ENCODE data around the gene ZP4. TPM values are rescaled to one million over a fixed set of nuclear protein-coding genes. Genes with fewer than 3 reads are reported as not detected.
"Not testable (repeated sequence)": the region's sequence is repeated elsewhere in the genome, so short reads cannot be mapped to it uniquely, and the experiment has no call there.

Gene ZP4
- total and polyA plus RNA-seq, 9 of the 15 experiments (the other 6 are each of a cell fraction or from before 2014, with no cell fraction given) = not detected

GRCh38 chr1:237851210-237851845 lies 39.4 kb downstream of the ZP4 start:
- TF ChIP-seq RAD21 (CRISPR knock-in tag; conservative IDR thresholded peaks at IDR 0.05 in 1 of 2, IDR thresholded peaks at IDR 0.05 in 1 of 2) = peak; percentile 27 to 53; a peak in 3 of 4 replicates
- TF ChIP-seq KDM2B (CRISPR knock-in tag; IDR thresholded peaks at IDR 0.05) = no peak
- TF ChIP-seq GABPB1 (CRISPR knock-in tag; IDR thresholded peaks at IDR 0.05) = no peak
- no peak for TF ChIP-seq SMARCA5 (IDR thresholded peaks at IDR 0.05)
- no peak for TF ChIP-seq ZBTB8A (IDR thresholded peaks at IDR 0.05; ENCODE audit: partially characterized antibody)
- TF ChIP-seq ZSCAN32 (CRISPR knock-in tag; IDR thresholded peaks at IDR 0.05) = no peak
- 0 out of 2 replicates have a peak, but pooled peaks have one; percentile 10 for TF ChIP-seq SMC3 (conservative IDR thresholded peaks at IDR 0.05; ENCODE audit: insufficient read depth, low read depth, low read length)
- peak; percentile 20 to 48 (median 38); a peak in 5 of 6 replicates for TF ChIP-seq CTCF (IDR thresholded peaks at IDR 0.05 in 2 of 3, conservative IDR thresholded peaks at IDR 0.05 in 1 of 3; ENCODE audit: insufficient read depth in 2 of 3, low read depth in 1 of 3, low read length in 3 of 3)
- no peak for TF ChIP-seq SIRT6 (IDR thresholded peaks at IDR 0.05; ENCODE audit: low read depth, low read length)
- TF ChIP-seq HNRNPK (IDR thresholded peaks at IDR 0.05; ENCODE audit: low read depth, low read length, poor library complexity, severe bottlenecking) = no peak

GRCh38 chr1:237843516-237843915 lies 47.2 kb downstream of the ZP4 start:
- ATAC-seq; H3K9me3 ChIP-seq (replicated peaks; ENCODE audit: control insufficient read depth, insufficient read depth, low read depth, low read length); H3K27me3 ChIP-seq (ENCODE audit: control insufficient read depth in 2 of 2, insufficient read depth in 2 of 2, low read length in 2 of 2); H2AFZ ChIP-seq (ENCODE audit: low read depth, low read length); FAIRE-seq; BruUV-seq (replicated peaks); H3K27ac ChIP-seq (ENCODE audit: extremely low read depth, low read depth, low read length); H3K9me1 ChIP-seq (ENCODE audit: control insufficient read depth, insufficient read depth, low read length); H4K20me1 ChIP-seq (replicated peaks; ENCODE audit: control insufficient read depth, insufficient read depth, low read length); H3K4me1 ChIP-seq (replicated peaks in 1 of 2; ENCODE audit: control insufficient read depth in 2 of 2, insufficient read depth in 2 of 2, low read length in 2 of 2); H3K79me2 ChIP-seq (ENCODE audit: control insufficient read depth, insufficient read depth, low read length); DNase-seq (ENCODE audit: extremely low read depth in 1 of 4, low spot score in 3 of 4); CTCF ChIA-PET (ENCODE audit: low intra/inter-chr PET ratio); POLR2A ChIA-PET; H3K4me3 ChIP-seq; intact Hi-C loops (cut with micrococcal nuclease); H3K36me3 ChIP-seq (ENCODE audit: control insufficient read depth, insufficient read depth, low read length); H3K4me2 ChIP-seq (ENCODE audit: insufficient read depth, low read length); H3K9ac ChIP-seq (ENCODE audit: insufficient read depth in 1 of 2, low read depth in 2 of 2, low read length in 2 of 2); in situ Hi-C loops (cut with MboI): not testable (repeated sequence)
- 0% methylated on average over 3 of the region's 3 CpGs for WGBS (ENCODE audit: insufficient coverage, low coverage, missing lambda C conversion rate)

More at GRCh38 chr1:237851210-237851845, 39.4 kb downstream of the ZP4 start:
- ChIA-PET CTCF (ENCODE audit: low intra/inter-chr PET ratio) (no interaction called here), POLR2A (no interaction called here)
- H3K4me2 ChIP-seq (ENCODE audit: insufficient read depth, low read length) = no peak overlapping the region
- no peaks in the 10 kb centered on the region for H3K27me3 ChIP-seq (ENCODE audit: control insufficient read depth in 2 of 2, insufficient read depth in 2 of 2, low read length in 2 of 2)
- BruUV-seq (replicated peaks) = no TSS peak
- in situ Hi-C loops (cut with MboI) = no loop called here
- H3K36me3 ChIP-seq (ENCODE audit: control insufficient read depth, insufficient read depth, low read length) = no peaks in the 10 kb centered on the region
- H3K9me1 ChIP-seq (ENCODE audit: control insufficient read depth, insufficient read depth, low read length) = no peaks in the 10 kb centered on the region
- no peak overlapping the region for H3K9ac ChIP-seq (ENCODE audit: insufficient read depth in 1 of 2, low read depth in 2 of 2, low read length in 2 of 2)
- no peak for ATAC-seq
- no peaks in the 10 kb centered on the region for H3K4me1 ChIP-seq (replicated peaks in 1 of 2; ENCODE audit: control insufficient read depth in 2 of 2, insufficient read depth in 2 of 2, low read length in 2 of 2)
- H4K20me1 ChIP-seq (replicated peaks; ENCODE audit: control insufficient read depth, insufficient read depth, low read length) = no peaks in the 10 kb centered on the region
- no peak overlapping the region for H3K4me3 ChIP-seq
- no peak overlapping the region for H2AFZ ChIP-seq (ENCODE audit: low read depth, low read length)
- H3K79me2 ChIP-seq (ENCODE audit: control insufficient read depth, insufficient read depth, low read length) = no peaks in the 10 kb centered on the region
- FAIRE-seq = no peak
- WGBS (ENCODE audit: insufficient coverage, low coverage, missing lambda C conversion rate) = 2% methylated on average over 6 of the region's 6 CpGs
- no peaks in the 10 kb centered on the region for H3K9me3 ChIP-seq (replicated peaks; ENCODE audit: control insufficient read depth, insufficient read depth, low read depth, low read length)
- peak; percentile 10 to 43 (median 36) for DNase-seq (ENCODE audit: extremely low read depth in 1 of 4, low spot score in 3 of 4)
- H3K27ac ChIP-seq (ENCODE audit: extremely low read depth, low read depth, low read length) = no peak overlapping the region
- intact Hi-C loops (cut with micrococcal nuclease) = no loop called here

Data from K562 (cell line).